ENCODE data around the gene CAV2. TPM values are rescaled to one million over a fixed set of nuclear protein-coding genes. Genes with fewer than 3 reads are reported as not detected.

Gene CAV2
- total RNA-seq, 6 experiments from 2014 or later: 157 to 229 (median 186) TPM

DNA sequence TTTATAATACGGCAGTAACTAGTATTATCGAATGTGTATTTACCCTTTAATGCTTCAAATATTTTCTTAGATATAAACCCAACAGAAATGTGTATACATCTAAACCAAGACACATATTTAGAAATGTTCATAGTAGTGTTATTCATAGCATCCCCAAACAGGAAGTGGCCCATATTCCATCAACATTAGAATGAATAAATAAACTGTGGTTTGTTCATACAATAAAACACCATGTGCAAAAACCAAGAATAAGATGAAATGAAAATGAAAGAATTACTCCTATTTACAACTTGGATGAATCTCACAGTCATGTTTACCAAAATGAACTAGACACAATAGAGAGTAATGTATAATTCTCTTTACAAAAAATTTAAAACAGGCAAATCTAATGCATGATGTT lies 9.2 kb upstream of the CAV2 start:
- DNase-seq: no peak
- H3K4me1 Mint-ChIP-seq (ENCODE audit: low read depth): peaks cover 41% of the 10 kb centered on the region
- H3K27ac Mint-ChIP-seq: no peak overlapping the region
- H3K4me3 Mint-ChIP-seq: no peak overlapping the region
- no peaks in the 10 kb centered on the region for H3K36me3 Mint-ChIP-seq (ENCODE audit: low read depth)
- H3K27me3 Mint-ChIP-seq (ENCODE audit: insufficient read depth): no peaks in the 10 kb centered on the region
- no peaks in the 10 kb centered on the region for H3K9me3 Mint-ChIP-seq
- TF ChIP-seq, protein P1, sequence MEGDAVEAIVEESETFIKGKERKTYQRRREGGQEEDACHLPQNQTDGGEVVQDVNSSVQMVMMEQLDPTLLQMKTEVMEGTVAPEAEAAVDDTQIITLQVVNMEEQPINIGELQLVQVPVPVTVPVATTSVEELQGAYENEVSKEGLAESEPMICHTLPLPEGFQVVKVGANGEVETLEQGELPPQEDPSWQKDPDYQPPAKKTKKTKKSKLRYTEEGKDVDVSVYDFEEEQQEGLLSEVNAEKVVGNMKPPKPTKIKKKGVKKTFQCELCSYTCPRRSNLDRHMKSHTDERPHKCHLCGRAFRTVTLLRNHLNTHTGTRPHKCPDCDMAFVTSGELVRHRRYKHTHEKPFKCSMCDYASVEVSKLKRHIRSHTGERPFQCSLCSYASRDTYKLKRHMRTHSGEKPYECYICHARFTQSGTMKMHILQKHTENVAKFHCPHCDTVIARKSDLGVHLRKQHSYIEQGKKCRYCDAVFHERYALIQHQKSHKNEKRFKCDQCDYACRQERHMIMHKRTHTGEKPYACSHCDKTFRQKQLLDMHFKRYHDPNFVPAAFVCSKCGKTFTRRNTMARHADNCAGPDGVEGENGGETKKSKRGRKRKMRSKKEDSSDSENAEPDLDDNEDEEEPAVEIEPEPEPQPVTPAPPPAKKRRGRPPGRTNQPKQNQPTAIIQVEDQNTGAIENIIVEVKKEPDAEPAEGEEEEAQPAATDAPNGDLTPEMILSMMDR (IDR thresholded peaks at IDR 0.05): no peak

DNA sequence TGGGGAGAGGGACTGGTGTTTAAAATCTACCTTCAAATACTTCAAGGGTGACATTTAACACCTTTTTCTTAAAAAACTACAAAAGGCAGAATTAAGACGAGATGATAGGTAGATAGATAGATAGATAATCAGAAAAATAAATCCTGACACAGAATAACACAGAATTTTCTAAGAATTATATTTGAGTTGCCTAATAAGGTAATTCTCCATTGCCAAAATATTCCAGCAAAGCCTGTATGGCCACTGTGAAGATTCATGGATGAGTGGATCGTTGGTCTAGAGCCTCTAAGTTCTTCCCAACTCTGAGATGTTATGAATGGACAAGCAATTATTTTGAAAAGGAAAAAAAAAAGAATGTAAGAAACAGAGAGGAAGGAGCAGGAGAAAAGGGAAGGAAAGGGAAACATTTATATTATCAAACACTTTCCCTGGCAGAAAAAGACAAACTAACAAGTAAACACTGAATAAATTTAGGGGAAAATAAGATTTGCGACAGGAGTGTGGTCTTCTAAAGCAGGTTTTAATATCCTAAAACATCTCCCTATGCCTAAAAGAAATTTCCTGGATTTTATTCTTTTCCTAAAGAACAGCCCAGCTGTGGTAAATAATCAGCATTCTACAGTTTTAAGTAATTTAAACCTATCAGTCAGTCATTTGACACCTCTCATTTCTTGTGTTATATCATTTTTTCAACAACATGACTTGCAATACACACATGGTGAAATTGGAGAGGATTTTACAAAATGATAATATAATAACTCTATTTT lies 7.5 kb upstream of the CAV2 start:
- Mint-ChIP-seq H3K36me3 (ENCODE audit: low read depth) (no peaks in the 10 kb centered on the region; the same call in 1 of the 2 replicates), H3K4me3 (no peak overlapping the region), H3K27ac (no peak overlapping the region; the same call in 1 of the 2 replicates), H3K4me1 (ENCODE audit: low read depth) (peaks cover 45% of the 10 kb centered on the region), H3K27me3 (ENCODE audit: insufficient read depth) (no peaks in the 10 kb centered on the region), H3K9me3 (no peaks in the 10 kb centered on the region)
- no peak for DNase-seq
- TF ChIP-seq, protein P1 (IDR thresholded peaks at IDR 0.05): no peak

DNA sequence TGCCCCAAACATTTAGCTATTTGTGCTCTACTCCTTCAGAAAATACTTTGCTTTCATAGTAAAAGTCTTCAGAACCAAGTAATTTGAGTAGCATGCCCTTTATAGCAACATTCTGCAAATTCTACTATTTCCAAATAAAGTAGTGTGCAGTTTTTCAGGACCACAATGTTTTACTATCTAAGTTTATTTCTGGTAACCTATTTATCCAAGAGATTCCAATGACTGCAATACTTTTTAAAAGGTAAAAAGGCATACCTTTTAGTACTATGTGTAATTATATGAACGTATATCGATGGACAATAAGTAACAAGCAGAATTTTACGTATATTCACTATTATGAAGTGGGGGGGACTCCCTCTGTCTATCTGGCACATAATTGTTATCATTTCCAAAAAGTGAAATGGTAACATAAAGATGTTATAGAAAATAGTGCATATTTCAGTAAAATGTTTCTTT lies 6.9 kb upstream of the CAV2 start:
- Mint-ChIP-seq H3K4me1 (ENCODE audit: low read depth) (peaks cover 50% of the 10 kb centered on the region), H3K9me3 (no peaks in the 10 kb centered on the region), H3K4me3 (no peak overlapping the region), H3K27ac (no peak overlapping the region), H3K27me3 (ENCODE audit: insufficient read depth) (no peaks in the 10 kb centered on the region), H3K36me3 (ENCODE audit: low read depth) (no peaks in the 10 kb centered on the region; the same call in 1 of the 2 replicates)
- TF ChIP-seq, protein P1 (IDR thresholded peaks at IDR 0.05): no peak
- DNase-seq: no peak

DNA sequence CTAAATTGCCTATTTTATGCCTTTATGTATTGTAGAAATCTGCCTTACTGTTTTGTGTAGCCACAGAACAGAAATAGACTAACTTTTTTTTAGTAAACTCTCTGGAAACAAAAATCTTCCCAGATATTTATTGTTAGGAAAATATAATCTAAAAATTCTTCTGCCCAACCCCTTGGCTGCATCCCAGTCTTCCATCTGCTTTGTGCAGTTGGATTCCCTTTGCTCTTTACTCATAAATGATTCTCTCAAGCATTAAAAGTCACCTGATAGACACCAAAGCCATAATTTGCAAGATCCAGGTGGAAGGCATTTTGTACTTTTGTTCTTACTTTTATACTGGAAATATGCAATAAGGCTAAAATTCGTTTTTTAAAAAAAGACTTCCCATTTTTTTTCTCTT lies 6.1 kb upstream of the CAV2 start:
- TF ChIP-seq, protein P1 (IDR thresholded peaks at IDR 0.05): no peak
- Mint-ChIP-seq H3K27ac (no peak overlapping the region), H3K4me3 (no peak overlapping the region), H3K36me3 (ENCODE audit: low read depth) (no peaks in the 10 kb centered on the region; the same call in 1 of the 2 replicates), H3K9me3 (no peaks in the 10 kb centered on the region), H3K4me1 (ENCODE audit: low read depth) (peaks cover 58% of the 10 kb centered on the region), H3K27me3 (ENCODE audit: insufficient read depth) (no peaks in the 10 kb centered on the region)
- no peak for DNase-seq

DNA sequence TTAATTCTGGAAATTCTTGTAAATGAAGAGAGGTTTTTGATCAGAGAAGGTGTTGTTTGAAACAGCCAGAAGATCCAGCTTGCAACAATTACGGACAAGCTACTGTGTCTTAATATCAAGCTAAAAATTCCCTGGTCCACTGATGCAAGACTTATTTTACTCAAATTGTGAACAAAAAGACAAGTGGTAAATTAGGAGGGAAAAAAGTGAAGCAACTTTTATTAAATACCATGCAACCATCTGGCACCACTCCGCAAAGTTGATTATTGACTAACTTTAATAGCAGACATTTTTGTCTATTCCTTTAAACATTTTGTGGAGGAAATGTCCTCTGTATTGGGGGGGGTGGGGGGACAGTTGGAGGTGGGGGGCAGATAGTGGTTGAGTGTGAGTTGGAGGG lies 5.1 kb upstream of the CAV2 start:
- no peak overlapping the region for H3K27ac Mint-ChIP-seq

More for the DNA sequence above, 5.1 kb upstream of the CAV2 start:
- Mint-ChIP-seq H3K36me3 (ENCODE audit: low read depth) (no peaks in the 10 kb centered on the region; the same call in 1 of the 2 replicates), H3K4me1 (ENCODE audit: low read depth) (peaks cover 66% of the 10 kb centered on the region), H3K27me3 (ENCODE audit: insufficient read depth) (no peaks in the 10 kb centered on the region), H3K4me3 (no peak overlapping the region), H3K9me3 (no peaks in the 10 kb centered on the region)
- DNase-seq: no peak
- TF ChIP-seq, protein P1 (IDR thresholded peaks at IDR 0.05): no peak

Measured in HFFc6 (cell line).